ENCODE measurements around the gene CATSPERE.

CATSPERE gene

DNA sequence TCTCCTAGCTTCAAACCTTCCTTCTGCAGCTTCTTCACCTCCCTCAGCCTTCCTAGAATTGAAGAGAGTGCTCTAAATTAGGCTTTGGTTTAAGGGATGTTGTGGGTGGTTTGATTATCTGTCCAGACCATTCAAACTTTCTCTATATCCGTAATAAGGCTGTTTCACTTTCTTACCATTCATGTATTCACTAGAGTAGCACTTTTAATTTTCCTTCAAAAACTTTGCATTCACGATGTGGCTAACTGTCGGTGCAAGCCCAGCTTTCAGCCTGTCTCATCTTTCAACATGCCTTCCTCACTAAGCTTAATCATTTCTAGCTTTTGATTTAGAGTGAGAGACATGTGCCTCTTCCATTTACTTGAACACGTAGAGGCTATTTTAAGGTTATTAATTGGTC lies 165.6 kb downstream of the CATSPERE start:
- TF ChIP-seq, protein P1, sequence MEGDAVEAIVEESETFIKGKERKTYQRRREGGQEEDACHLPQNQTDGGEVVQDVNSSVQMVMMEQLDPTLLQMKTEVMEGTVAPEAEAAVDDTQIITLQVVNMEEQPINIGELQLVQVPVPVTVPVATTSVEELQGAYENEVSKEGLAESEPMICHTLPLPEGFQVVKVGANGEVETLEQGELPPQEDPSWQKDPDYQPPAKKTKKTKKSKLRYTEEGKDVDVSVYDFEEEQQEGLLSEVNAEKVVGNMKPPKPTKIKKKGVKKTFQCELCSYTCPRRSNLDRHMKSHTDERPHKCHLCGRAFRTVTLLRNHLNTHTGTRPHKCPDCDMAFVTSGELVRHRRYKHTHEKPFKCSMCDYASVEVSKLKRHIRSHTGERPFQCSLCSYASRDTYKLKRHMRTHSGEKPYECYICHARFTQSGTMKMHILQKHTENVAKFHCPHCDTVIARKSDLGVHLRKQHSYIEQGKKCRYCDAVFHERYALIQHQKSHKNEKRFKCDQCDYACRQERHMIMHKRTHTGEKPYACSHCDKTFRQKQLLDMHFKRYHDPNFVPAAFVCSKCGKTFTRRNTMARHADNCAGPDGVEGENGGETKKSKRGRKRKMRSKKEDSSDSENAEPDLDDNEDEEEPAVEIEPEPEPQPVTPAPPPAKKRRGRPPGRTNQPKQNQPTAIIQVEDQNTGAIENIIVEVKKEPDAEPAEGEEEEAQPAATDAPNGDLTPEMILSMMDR (IDR thresholded peaks at IDR 0.05; ENCODE audit: control insufficient read depth, extremely low read depth, insufficient read depth), result no peak
- H3K4me3 ChIP-seq (ENCODE audit: low read depth, low read length), result no peak overlapping the region
- no peak for DNase-seq (ENCODE audit: low read depth)

DNA sequence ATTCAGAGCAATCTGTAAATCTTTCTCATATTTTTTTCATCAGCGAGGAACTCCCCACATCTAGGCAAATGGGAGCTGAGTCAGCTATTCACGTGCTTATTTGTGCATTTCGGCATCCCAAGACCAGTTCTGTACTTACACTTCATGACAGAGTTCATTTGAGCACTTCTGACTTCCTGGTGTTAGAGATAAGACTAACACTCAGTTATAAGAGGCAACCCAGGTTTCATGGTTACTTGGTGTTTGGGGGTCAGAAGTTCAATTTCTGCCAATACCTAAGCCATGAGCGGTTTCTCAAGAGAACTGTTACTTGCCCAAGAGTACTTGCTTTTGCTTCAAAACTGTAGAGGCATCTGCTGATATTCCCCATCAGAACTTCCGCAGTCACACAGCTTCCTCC lies 167.7 kb downstream of the CATSPERE start:
- no peak overlapping the region for H3K4me3 ChIP-seq (ENCODE audit: low read depth, low read length)
- TF ChIP-seq, protein P1 (IDR thresholded peaks at IDR 0.05; ENCODE audit: control insufficient read depth, extremely low read depth, insufficient read depth), result no peak

DNA sequence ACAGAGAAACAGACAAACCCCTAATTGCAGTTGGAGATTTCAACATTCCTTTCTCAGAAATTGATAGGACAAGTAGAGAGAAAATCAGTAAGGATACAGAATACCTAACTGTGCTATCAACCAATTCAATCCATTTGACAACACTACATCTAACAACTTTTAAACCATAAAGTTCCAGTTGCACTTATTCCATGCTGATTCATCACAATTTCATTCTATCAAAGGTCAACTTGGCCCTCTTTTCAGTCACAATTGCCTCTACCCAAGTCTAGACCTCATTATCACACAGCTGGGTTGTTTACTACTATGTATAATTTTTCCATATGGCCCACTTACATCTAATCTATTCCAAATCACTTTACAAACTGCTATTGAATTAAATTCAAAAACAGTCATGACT lies 172.1 kb downstream of the CATSPERE start:
- TF ChIP-seq, protein P1 (IDR thresholded peaks at IDR 0.05; ENCODE audit: control insufficient read depth, extremely low read depth, insufficient read depth), result no peak
- H3K4me3 ChIP-seq (ENCODE audit: low read depth, low read length), result no peak overlapping the region
- DNase-seq (ENCODE audit: low read depth), result no peak

More for the DNA sequence above, 167.7 kb downstream of the CATSPERE start:
- no peak for DNase-seq (ENCODE audit: low read depth)

DNA sequence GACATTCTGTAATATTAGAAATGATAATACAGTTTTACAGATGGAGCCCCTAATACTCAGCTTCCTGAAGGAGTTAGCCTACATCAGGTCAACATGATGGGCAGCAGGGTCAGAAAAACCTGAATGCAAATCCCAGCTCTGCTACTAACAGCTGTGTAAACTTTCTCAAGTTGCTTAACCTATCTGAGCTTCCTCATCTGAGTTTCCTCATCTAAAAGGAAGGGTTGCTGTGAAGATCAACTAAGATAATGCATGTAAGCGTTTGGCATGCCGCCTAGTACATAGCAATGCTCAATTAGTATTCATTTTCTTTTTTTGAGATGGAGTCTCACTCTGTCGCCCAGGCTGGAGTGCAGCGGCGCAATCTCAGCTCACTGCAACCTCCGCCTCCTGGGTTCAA lies 173.5 kb downstream of the CATSPERE start:
- no peak for DNase-seq (ENCODE audit: low read depth)
- TF ChIP-seq, protein P1 (IDR thresholded peaks at IDR 0.05; ENCODE audit: control insufficient read depth, extremely low read depth, insufficient read depth), result no peak
- no peak overlapping the region for H3K4me3 ChIP-seq (ENCODE audit: low read depth, low read length)

DNA sequence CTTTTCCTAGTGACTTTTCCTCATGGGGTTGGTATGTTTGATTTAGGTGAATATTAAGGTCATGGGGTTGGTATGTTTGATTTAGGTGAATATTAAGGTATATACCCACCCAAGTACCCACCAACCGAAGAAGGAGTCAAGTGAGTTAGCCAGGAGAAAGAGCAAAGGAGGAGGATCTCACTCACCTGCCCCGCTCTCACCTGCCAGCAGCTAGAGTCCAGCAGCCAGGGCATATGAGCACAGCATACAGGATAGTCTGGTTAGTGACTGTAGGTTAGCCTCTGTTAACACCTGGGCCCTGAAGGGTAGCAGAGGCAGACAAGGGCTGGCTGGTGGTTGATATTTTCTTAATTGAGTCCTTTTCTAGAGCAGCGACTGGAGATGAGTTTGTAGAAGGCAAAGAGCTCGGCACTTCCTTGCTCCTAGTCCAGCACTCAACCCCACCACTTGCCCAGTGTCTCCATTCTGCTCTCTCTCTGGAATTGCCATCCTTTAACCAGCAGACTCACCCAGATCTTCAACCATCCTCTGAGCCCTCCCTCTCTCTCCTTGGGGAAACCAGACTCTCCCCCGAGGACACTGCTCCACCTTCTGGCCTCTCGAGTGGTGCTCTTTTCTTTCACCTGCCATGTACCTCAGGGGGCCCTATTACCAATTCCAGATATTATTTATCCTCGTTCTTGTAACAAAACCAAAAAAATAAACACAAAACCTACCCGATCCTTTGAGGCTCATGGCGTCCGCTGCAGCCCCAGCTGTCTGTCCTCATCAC lies 175.6 kb downstream of the CATSPERE start:
- no peak for DNase-seq (ENCODE audit: low read depth)
- TF ChIP-seq, protein P1 (IDR thresholded peaks at IDR 0.05; ENCODE audit: control insufficient read depth, extremely low read depth, insufficient read depth), result no peak
- no peak overlapping the region for H3K4me3 ChIP-seq (ENCODE audit: low read depth, low read length)

DNA sequence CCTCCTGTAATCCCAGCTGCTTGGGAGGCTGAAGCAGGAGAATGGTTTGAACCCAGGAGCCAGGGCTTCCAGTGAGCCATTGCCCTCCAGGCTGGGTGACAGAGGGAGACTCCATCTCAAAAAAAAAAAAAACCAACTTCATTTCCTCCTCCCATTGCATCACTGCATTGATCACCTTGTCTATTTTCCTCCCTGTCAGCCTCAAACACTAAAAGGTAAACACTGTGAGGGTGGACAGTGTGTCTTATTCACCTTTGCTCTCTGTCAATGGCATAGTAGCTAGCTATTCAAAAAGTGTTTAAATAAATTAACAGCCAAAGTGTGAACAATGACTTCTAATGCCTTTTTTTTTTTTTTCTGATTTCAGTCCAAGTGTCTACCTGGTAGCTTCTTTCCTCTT lies 178.5 kb downstream of the CATSPERE start:
- no peak overlapping the region for H3K4me3 ChIP-seq (ENCODE audit: low read depth, low read length)
- no peak for DNase-seq (ENCODE audit: low read depth)
- TF ChIP-seq, protein P1 (IDR thresholded peaks at IDR 0.05; ENCODE audit: control insufficient read depth, extremely low read depth, insufficient read depth), result no peak

DNA sequence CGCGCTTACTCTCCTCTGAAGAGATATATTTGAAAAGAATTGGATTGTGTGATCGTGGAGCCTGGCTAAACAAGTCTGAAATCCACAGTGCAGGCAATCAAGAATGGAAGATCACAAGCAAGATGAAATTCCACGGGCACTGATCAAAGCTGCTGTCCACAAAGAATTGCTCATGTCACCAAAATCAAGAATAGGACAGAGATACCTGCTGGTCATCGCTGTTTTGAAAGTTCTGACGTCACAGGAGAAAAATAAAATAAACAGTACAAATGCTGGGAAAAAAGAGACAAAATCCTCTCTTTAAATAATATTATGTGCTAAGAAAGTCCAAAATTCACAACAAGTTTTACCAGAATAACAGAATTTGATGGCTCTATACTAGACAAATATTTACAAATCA lies 179.8 kb downstream of the CATSPERE start:
- TF ChIP-seq, protein P1 (IDR thresholded peaks at IDR 0.05; ENCODE audit: control insufficient read depth, extremely low read depth, insufficient read depth), result no peak
- no peak for DNase-seq (ENCODE audit: low read depth)
- no peak overlapping the region for H3K4me3 ChIP-seq (ENCODE audit: low read depth, low read length)
